Limb (tissue), 2 donors: ENCODE measurements around the gene DENND1B.
A peak's percentile ranks its signal among the peaks of the same experiment; 100 is the strongest.
"Not testable (repeated sequence)": the region's sequence is repeated elsewhere in the genome, so short reads cannot be mapped to it uniquely, and the experiment has no call there.

Experiments
- DNase-seq, 2 donors: peaks; one replicate each; pipeline ENCODE4 v3.0.0-alpha.2; 2016; ENCODE audit errors: extremely low spot score in 2 of 2

Gene DENND1B

DNA sequence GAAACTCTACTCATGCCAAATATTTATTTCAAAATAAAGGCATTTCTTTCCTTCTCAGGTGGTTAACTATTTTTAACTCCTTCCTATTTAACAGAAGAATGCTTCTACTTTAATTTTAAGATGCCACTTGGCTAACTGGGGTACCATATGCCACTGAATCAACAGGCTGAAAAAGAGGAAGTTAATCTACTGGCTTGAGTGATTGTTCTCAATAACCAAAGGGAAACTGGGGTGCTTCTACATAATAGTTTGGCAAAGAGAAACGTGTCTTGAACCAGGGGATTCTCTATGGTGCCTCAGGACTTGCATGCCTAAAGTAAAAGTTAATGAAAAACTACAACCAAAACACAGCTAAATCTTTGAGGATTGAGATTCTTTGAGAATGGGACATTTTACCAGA is 142.6 kb downstream of the DENND1B start:
- DNase-seq, result no peak

DNA sequence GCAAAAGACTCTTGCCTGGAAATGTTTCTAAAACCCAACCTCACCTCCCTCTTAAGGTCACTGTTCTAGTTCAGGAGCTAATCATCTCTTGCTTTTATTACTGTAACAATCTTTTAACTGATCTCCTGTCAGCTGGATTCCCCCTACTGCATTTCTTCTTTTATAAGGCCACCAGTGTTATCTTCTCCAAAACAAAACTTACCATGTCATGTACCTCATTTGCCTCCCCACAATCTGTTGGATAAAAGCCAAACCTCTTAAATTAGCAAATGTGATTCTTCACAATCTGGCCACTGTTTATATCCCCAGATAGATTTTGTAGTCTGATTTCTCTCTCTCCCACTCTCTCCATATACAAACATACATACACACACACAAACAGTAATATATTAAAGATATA is 143.3 kb downstream of the DENND1B start:
- no peak for DNase-seq

DNA sequence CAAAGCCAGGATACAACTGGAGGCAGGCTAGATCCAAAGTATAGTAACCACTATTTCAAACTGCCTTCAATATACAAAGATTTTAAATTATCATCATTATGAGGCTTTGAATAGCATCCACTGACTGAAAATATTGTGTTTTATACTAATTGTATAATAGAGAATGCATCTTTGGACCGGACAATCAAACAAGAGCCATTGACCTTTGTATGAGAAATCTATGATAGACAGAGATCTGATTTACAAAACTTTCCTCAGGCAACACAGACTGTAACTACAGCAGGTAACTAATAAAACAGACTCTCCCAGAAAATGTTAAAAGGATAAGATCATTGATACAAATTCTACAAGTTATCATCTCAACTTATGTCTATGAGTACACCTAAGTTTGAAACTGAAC is 152.9 kb downstream of the DENND1B start:
- DNase-seq, result no peak

- DNase-seq, result no peak
Measured at GRCh38 chr1:197621761-197622160, 153.5 kb downstream of the DENND1B start.

DNA sequence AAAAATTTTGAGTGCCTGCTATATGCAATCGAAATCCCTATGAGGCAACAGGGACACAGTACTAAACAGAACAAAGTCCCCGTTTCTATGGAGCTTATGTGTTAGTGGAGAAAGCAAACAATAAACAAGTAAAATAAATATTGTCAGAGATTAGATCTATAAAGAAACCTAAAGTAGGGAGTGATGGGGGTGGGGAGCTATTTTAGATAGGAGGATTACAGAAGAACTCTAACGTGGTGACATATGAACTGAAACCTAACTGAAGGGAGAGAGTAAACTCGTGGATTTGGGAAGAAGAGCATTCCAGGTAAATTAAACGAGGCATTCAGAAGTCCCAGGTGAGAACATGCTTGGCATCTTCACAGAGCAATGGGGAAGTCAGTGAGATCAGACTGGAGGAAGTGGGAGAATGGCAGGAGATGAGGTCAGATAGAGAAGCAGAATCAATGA is 154.5 kb downstream of the DENND1B start:
- no peak for DNase-seq

GRCh38 chr1:197619008-197619640 is 156.2 kb downstream of the DENND1B start:
- DNase-seq, result peak in 1 of 2 donors; percentile 43

DNA sequence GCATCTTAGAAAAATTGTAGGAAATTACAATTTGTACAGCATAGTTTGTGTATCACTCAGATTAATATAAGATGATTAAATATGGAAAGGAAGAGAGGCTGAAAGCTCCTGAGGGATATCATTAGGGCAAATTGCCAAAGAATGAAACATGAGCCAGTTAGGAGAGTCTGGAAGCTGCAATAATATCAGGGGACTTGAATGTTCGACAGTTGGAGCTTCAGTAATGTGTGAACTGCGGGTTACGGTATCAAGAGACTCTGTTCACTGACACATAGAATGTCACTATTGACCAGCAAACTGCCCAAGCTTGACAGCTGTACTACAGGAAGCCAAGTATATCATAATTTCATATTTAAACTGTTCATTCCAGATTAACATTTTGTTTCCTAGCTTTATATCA is 157.2 kb downstream of the DENND1B start:
- peak in 1 of 2 donors; percentile 3 for DNase-seq

DNA sequence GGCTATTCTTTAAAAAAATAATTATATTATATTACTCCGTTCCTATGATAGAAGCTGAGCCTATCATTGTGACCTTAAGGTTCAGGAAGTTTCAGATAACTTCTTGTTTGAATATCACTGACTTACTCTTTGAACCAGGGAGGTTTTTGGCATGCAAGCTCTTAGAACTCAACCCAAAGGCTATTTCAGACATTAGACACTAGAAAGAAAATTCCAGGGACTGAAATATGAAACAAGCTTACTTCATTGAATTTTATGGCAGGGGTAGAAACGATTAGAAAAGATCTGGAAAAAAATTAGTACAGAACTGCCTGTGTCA is 159.6 kb downstream of the DENND1B start:
- no peak for DNase-seq

DNA sequence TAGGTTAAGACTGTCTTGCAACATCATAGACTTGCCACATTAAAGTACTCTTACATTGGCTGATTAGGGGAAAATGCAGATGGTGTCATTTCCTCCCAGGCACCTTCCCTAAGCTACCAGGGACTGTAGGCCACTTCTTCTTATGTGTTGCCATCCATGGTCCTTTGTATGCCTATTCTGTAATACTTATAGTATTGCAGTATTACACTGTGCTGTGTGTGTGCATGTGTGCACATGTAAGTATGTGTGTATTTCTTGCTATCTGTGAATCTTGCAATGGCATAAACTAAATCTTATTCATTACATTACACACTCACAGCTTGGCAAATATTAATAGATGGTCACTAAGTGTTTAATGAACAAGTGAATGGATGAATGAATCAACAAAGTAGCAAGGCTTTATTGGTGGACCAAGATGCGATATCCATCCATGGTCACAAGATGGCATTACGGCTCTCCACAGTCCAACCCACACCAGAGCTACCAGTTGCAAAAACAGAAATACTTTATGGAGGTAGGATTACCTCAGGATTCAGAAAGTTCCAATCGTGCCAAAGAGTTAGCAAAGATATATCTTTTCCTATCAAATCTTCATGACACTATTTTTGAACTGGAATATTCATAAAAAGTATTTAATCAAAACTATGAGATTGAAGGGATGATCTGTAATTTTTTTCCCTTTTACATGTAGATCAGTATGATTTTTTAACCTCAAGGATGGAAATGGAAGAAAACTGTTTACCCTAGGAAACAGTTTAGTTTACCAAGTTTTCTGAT is 160.2 kb downstream of the DENND1B start:
- peak; percentile 31 to 48 for DNase-seq

- DNase-seq, result no peak
Measured at GRCh38 chr1:197606168-197606845, 169.0 kb downstream of the DENND1B start.

DNA sequence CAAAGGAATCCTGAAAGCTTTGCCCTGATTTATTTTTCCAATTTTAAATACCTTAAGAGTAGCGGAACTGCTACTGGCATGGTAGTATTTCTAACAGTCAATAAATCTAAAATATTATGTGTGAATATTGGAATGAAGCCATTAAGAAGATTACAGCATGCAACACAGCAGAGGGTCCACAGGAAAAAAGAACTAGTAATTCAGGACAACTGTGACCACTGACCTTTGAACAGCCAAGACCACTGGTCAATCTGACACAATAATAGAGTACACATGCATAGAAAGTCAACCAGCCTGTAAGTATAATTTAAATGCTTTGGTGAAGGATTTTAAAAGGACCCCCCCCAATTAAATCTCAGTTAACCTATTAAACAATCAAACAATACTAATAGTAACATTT is 171.0 kb downstream of the DENND1B start:
- no peak for DNase-seq

GRCh38 chr1:197600751-197601150 is 174.5 kb downstream of the DENND1B start:
- no peak for DNase-seq

GRCh38 chr1:197599789-197600188 is 175.5 kb downstream of the DENND1B start:
- no peak for DNase-seq

GRCh38 chr1:197598935-197599334 is 176.3 kb downstream of the DENND1B start:
- DNase-seq, result no peak

DNA sequence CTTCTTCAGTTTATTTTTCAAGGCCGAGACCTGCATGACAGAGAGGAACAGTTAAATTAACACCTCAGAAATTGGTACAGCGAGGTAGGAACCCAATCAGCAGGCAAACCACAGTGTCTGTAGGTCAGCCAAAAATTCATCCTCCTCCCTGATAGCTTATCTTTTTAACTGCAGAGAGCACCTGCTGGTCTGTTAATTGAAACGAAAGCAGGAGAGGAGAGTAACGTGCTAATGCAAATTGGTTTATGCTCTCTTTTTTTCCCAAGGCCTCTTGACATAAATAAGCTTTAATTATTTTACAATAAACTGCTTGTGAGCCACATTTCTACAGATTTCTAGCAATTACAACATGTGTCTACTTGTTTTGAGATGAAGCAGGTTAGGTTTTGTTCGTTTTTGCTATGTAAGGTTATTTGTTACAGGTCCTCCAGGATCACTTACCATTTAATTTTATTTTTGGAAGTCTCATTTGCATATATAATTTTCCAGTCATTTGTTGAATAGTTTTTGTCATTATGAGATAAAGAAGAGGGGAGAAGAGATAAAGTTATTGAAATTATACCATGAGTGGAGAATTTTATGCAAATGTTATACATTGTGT is 179.9 kb downstream of the DENND1B start:
- no peak for DNase-seq

- DNase-seq, result no peak
Measured at GRCh38 chr1:197590687-197591086, 184.6 kb downstream of the DENND1B start.

DNA sequence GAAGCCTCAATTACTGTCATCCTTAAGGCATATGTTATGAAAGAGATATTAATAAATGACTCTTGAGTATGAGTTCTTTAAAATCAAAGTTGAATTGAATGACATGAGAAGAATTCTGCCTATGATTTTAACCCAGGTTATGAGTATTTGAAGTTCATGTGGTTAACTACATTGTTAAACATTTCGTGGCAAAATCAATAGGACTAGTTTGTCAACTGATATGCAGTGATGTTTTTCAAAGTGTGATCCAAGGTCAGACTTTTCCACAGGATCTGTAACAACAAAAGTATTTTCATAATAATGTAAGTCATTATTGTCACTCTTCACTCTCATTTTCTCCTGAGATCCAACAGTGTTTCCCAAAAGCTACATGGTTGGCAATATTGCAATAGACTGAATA is 189.5 kb downstream of the DENND1B start:
- DNase-seq, result no peak

DNA sequence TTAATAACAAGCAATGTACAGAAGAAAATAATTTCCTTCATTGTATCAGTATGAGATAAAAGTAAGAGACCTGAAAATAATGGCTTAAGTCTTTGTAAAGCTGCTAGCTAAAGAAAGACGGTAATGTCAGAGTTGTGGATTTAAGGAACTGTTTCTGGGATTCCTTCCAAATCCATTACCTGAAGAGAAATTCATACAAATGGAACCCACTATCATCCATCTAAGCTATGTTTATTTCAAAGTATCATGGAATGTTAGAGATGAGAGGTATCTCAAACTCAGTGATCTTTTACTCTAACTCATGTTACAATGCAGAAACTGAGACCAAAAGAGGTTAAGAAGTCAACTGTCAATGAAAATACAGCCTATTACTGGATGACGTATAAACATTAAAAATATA is 197.7 kb downstream of the DENND1B start:
- no peak for DNase-seq

- DNase-seq, result not testable (repeated sequence)
Measured at GRCh38 chr1:197575531-197575930, 199.7 kb downstream of the DENND1B start.

- DNase-seq, result no peak
Measured at GRCh38 chr1:197572169-197572568, 203.1 kb downstream of the DENND1B start.

GRCh38 chr1:197567442-197567841 is 207.8 kb downstream of the DENND1B start:
- DNase-seq, result no peak

GRCh38 chr1:197561041-197561440 is 214.2 kb downstream of the DENND1B start:
- no peak for DNase-seq
